ENCODE measurements around the gene ZBTB34.

Gene ZBTB34

DNA sequence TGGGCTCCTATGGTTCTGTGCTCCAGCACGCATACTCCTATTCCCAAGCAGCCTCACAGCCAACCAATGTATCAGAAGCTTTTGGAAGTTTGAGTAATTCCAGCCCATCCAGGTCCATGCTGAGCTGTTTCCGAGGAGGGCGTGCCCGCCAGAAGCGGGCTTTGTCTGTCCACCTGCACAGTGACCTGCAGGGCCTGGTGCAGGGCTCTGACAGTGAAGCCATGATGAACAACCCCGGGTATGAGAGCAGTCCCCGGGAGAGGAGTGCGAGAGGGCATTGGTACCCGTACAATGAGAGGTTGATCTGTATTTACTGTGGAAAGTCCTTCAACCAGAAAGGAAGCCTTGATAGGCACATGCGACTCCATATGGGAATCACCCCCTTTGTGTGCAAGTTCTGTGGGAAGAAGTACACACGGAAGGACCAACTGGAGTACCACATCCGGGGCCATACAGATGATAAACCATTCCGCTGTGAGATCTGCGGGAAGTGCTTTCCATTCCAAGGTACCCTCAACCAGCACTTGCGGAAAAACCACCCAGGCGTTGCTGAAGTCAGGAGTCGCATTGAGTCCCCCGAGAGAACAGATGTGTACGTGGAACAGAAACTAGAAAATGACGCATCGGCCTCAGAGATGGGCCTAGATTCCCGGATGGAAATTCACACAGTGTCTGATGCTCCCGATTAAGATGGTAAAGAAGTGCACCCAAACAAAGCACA lies 19.9 kb downstream of the ZBTB34 start:
- DNase-seq, result no peak

GRCh38 chr9:126880947-126881332 lies 20.5 kb downstream of the ZBTB34 start:
- DNase-seq, result no peak

- no peak for DNase-seq
These were observed 22.3 kb downstream of the ZBTB34 start for GRCh38 chr9:126882746-126883145.

DNA sequence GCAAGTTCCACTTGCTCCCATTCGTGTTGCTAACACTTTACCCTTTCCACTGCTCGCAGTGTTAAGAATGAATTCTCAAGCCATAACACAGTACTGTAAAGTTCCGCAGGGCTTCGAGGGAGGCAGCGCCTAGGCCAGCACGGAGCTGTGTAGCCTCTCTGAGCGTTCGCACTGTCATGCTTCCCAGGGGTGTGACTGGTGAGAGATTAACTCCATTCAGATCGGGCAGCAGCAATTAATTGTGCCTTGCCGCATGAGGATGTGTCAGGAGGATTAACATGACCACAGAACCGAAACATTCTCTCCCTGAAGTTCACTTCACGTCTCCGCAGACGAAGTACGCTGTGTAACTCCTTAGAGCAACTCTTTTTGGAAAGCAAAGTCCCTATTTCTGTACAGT lies 23.2 kb downstream of the ZBTB34 start:
- no peak for DNase-seq

DNA sequence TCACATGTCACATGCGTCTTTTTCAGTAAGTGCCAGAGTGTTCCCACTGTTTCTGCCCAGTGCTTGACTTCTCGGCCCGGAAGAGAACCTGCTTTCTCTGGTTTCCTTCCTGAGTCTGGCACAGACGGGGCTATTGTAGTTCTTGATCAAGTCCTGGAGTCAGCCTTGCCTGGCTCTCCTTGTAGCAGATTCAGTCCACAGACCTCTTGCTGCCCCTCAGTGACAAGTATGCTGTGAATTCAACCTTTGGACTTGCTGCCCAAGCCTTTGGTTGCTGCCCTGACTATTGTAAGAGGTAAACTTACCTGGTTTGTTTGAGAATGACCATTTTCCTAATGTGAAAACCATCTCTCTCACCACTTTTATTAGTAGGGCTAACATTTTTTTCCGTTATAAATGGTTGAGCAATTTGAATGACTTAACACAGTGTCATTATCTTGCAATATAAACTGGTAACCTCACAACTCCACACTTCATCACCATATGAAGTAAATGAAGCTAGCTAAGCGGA lies 24.7 kb downstream of the ZBTB34 start:
- DNase-seq, result peak; percentile 38

DNA sequence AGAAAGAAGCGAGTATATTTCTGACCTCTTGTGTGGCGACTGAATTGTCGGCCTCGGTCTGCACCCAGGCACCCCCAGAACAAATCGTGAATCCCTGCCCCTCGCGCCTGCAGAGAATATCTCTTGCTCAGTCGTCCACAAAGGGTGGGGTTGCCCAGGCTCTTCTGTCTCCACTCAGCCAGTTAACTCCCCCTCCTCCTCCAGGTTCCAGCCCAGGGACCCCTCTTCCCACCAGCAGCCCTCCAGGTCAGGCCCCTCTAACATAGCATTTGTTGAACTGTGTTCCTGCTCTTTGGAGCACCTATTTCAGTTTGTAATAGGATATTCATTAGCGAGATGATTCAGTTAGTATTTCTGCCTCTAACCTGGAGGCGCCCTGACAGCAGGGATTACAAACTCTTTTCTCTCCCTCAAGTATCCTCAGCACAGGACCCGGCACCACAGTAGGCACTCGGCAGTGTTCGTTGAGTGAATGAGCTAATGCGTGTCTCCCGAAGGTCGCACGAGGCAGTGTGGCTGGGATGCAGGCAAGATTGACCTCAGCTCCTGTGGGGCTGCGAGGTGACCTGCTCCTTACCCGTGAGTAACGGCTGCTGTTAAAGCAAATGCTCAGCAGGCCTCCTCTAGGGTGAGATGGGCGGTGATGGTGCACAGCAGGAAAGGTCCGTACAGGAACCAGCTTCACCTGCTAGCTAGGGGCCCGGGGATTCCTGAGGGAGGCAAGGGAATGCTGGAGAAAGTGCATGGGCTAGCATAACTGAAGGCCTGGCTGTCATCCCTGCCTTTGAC lies 25.8 kb downstream of the ZBTB34 start:
- DNase-seq, result no peak

DNA sequence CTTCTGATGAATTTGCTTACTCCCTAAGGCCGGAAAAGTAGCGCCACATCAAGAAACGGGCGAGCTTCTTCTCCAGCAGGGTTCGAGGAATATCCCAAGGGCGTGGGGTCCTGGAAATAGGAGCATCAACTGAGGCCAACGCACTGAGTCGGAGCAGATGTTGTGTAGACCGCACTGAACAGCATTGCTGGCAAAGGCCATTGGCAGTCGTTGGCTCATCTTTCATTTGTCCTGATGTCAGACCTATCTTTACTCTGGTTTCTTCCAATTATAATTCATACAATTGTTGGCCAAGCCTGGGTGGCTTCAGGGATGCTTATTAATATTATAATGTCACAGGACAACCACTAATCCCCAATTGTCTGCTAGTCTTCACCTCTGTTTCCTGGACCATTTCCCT lies 26.5 kb downstream of the ZBTB34 start:
- DNase-seq, result no peak

DNA sequence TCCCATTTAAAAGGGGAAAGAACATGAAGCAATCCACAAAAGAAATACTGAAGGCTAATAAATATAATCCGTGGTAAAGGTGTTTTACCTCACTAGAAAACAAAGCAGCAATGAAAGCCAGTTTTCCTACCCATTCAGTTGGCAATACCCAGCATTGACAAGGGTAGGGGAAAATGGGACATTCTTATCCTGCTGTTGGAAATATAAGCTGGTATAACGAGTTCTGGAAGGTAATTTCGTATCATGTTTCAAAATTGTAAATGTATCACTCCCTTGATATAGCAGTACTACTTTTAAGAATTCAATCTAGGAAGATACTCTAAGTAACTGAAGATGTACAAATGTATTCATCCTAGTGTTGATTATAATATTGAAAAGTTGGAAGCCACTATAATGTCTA lies 31.2 kb downstream of the ZBTB34 start:
- DNase-seq, result no peak

- DNase-seq, result peak; percentile 7
These were observed 32.6 kb downstream of the ZBTB34 start for GRCh38 chr9:126893079-126893478.

GRCh38 chr9:126894052-126894603 lies 33.7 kb downstream of the ZBTB34 start:
- DNase-seq, result peak; percentile 33

DNA sequence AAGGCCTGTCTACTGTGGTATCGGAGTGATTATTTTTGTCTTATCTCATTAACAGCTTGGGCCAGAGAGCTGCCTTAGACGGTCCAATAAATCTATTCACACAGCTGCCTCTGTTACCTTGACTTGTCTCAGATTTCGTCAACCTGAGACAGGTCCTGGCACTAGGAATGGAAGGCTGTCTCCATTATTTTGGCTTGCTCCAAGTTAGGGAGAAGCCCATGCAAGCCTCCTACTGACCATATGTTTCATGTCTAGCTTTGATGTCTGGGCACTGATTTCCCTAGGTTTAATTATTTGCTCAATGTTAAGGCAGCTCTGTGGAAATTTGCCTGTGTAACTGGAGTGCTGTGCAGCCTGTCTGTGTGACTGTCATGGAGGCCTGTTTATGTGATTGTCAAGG lies 41.8 kb downstream of the ZBTB34 start:
- no peak for DNase-seq

- no peak for DNase-seq
These were observed 44.1 kb downstream of the ZBTB34 start for GRCh38 chr9:126904586-126904985.

- no peak for DNase-seq
These were observed 45.7 kb downstream of the ZBTB34 start for GRCh38 chr9:126906091-126906490.

DNA sequence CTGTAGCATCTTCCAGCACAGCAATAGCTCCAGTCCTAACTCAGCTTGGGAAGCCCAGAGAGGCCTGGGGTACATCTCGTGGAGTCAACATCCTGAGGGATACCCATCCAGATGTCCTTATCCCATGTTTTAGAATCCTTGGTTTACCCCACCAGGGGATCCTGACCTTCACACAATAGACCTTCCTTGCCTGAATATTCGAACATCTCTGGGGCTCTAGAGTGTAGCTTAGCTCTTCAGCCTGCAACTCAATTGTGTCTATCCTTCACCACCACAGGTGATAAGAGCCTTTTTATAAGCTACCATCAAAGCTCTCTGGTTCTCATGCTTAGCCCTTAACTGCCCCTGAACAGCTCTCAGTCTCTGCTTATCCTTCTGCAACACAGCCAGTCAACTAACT lies 46.6 kb downstream of the ZBTB34 start:
- DNase-seq, result no peak

GRCh38 chr9:126914458-126915280 lies 54.2 kb downstream of the ZBTB34 start, which contains the start of gene RALGPS1:
Gene RALGPS1, plus strand, starts transcription at chr9:126914782. Its CDS starts 47,508 bp downstream, at chr9:126962290.
- DNase-seq, result peak; percentile 96

- DNase-seq, result no peak
These were observed 54.9 kb downstream of the ZBTB34 start for GRCh38 chr9:126915281-126915816.

DNA sequence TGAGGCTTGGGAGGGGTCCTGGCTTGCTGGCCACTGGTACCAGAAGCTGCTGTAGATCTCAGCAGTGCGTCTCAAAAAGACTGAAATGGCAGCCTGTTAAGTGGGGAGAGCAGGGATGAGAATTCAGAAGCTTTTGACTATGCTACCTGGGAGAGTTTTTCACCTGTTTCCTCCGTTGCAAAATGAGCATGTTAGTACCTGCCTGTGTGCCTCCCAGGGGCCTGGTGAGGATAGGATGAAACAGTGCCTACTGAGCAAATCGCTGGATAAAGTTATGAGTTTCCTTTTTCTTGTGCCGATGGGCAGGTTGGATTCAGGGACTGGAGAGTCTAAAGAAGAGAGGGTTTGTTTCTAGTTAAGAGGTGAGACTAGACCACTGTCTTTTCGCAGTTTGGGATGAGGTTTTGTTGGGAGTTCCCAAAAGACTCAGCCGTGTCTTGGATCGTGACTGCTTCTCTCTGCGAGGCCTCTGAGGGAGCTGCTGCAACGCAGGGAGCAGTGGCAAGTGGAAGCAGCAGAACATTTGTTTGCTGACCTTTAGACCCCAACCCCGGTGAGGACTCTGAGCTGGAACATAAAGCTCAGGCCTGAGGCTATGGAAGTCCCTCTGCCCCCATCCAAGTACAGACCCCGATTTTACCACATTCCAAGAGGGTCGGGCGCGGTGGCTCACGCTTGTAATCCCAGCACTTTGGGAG lies 55.6 kb downstream of the ZBTB34 start:
- DNase-seq, result no peak

DNA sequence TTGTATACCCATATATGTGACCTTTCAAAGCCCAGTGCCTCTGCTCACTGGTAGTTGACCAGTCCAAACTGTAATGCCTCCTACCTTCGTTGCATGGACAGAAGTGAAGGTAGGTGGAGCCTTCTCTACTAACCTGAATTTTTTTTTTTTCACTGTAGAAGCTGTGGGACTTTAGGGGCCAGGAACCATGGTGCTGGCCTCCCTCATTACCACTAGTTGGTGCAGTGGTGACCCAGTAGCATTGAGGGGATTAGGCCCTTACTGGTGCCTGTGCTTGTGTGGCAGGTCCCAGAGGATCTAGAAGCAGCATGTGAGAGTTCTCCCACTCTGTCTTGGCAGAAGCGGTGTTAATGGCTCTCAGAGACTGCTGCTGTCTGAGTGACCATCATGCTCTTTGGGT lies 56.5 kb downstream of the ZBTB34 start:
- no peak for DNase-seq

GRCh38 chr9:126919193-126919592 lies 58.8 kb downstream of the ZBTB34 start:
- no peak for DNase-seq

GRCh38 chr9:126925876-126926275 lies 65.4 kb downstream of the ZBTB34 start:
- DNase-seq, result no peak

DNA sequence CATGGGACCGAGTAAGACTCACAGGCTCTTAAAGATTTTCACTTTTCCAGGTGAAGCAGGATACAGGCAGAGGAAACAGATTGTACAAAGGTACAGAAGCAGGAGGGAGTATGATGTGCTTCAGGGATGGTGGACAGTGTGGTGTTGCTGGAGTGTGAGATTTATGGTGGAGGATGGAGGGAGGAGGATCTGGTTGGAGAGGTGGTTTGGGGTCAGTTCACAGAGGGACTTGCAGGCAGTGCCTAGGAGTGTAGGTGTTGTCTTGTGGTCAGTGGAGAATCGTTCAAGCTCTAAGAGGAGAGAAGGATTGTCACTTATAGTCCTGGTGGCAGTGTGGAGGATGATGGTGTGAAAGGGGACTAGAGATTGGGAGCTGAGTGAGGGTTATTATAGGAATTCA lies 65.9 kb downstream of the ZBTB34 start:
- DNase-seq, result no peak

- DNase-seq, result no peak
These were observed 67.0 kb downstream of the ZBTB34 start for GRCh38 chr9:126927419-126927818.

Data from inflammatory macrophage treated with lipopolysaccharide for 4 hours (primary cell).